Jurkat, Clone E6-1 (cell line): ENCODE results near the gene ALG9.

Experiments used
- DNase-seq: peaks from one replicate; pipeline ENCODE4 v3.0.0-alpha.2; 2011; ENCODE audit warnings: low read depth, low spot score
- H3K4me3 ChIP-seq: 2 replicates; pipeline ENCODE4 v1.5.1; 2011; ENCODE audit warnings: mild to moderate bottlenecking, low read length, control low read depth, moderate library complexity

ALG9 gene

DNA sequence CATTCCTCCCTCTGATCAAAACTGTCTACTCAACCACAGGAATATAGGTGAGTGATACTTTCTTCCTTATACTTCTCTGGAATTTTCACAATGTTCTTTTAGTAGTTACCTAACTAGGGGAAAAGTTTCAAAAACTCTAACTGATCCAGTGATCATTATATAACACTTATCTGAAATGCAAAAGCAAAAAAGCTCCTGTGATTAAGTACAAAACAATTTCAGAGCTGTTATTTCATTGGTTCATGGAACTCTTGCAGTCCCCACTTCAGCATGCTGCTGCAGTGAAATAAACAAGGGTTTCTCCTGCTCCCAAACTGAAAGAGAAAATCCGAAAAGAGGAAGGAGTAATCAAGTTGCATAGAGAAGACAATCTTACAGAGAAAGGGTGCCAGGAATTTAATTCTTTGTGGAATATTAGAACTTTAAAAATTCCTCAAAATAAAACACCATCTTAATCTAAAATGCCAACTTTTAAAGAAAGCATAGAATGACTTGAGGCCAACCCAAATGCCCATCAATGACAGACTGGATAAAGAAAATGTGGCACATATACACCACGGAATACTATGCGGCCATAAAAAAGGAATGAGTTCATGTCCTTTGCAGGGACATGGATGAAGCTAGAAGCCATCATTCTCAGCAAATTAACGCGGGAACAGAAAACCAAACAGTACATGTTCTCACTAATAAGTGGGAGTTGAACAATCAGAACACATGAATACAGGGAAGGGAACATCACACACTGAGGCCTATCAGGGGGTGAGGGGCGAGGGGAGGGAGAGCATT, 125.5 kb downstream of the ALG9 start:
- no peak for DNase-seq
- H3K4me3 ChIP-seq: no peak overlapping the region

DNA sequence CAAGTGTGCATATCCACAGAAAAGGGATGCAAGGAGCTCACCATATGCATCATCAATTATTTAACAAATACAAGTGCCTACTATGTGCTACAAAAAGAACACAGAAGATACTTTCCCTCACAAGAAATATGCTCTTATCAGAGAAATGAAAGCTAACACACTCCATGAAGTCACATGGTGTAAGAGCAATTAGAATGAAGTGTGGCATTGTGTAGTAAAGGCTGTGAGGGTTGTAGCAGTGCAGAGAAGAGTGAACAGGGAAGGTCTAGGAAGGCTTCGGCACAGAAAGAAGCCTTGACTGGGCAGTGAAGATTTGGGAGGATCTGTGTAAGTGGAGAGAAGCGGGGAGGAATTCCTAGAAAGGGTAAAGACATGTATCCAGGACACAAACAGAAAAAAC, 127.7 kb downstream of the ALG9 start:
- no peak for DNase-seq
- no peak overlapping the region for H3K4me3 ChIP-seq

DNA sequence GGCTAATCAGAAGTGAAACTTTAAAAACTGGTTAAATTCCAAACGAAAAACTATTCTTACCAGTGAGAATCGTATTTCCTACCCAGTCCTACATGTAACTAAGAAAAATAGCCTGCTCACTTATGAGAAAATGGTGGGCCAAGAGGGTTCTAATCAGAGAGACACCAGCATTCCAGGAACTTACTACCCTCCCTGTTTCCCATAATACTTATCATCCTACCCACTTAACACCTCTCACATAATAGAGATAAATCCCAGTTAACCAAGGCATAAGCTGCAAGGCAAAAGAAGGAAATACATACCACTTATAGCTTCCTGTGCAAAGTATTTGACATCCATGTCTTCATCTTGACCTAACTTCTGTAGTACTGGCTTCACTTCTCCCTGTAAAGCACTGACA, 129.6 kb downstream of the ALG9 start:
- no peak for DNase-seq

DNA sequence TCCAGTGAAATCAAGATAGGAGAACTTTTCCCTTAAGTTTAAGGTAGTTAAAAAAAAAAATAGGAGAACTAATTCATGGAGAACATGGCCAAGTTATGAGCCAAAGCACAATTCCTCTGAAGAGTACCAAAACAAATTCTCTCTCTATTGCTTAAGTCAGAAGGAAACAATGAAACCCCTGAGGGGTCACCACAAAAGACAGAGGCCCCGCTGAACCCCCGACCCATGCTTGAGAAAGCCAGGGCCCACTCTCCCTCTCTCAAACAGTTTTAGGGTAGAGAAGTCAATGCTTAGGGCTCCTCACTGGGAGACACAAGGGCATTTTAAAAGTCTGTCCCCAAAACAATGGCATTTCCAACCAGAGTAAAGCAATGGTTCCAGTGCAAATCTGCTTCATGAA, 132.1 kb downstream of the ALG9 start:
- no peak for DNase-seq

More for the DNA sequence above, 129.6 kb downstream of the ALG9 start:
- H3K4me3 ChIP-seq: no peak overlapping the region

DNA sequence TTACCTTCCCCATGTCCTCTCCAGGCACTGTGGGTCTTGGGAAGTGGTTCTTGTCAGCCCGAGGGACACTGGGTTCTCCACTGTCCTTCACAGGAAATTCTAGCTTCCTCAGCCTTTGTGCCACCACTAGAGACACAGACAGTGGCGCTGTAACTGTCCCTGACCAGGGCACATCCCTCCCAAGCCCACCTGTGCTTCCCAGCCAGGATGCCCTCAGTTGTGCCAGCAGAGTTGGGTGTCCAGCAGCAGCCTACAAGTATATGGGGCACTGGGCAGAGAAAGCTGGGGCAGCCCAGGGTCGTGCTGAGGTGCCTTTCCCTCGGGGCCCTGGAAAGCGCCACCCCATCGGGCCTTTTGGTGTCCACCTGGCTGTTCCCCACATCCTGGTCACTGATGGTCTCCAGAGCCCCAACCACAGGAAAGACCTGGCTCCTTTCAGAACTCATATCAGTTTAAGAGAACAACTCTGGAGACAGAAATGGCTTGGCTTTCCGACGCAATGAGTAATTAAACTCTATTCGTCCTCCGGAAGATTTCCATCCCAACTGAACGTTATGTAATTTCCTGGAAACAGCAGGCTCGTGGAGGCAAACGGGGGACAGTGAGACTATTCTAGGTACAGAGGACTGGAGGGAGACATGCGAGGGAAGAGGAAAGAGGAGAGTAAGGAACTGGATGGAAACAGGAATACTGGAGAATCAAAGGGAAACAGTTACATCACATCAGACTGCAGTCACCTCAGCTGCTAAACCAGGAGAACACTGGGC, 133.8 kb downstream of the ALG9 start:
- no peak for DNase-seq

More for the DNA sequence above, 132.1 kb downstream of the ALG9 start:
- H3K4me3 ChIP-seq: no peak overlapping the region

DNA sequence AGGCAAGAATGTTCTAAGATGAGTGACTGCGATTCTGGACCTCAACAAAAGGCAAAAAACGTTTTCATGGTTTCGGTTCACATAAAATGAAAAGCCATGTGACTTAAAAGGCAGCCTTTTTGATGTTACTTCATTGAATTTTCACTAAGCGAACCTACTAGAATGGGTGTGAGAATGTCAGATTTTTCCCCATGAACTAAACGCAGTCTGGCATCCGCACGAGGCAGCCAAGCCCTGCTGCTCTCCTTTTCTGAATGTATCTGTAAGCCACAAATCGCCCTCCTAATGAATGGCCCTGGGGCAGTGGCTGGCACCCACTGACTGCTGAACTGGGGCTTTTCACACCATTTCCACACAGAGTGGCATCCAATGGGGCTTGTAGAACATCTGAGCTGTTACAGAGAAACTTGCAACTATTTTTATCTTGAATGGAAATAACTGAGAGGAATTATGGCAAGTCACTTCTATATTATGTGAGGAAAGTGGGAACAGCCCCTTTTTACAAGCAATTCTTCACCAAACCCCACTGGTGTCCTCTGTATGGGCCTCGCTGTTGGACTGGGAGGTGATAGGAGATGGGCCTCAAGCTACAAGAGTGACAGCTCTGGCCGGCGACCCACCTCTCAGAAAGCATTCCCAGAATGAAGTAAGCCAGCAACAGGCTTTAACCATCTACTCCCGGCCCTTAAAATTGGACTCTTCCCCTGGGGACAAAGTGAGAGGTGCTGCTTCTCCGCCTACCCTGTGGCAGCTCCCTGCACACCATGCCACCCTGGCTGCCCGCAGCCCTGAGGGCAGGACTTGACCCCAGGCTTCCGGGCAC, 134.5 kb downstream of the ALG9 start:
- DNase-seq: no peak

More for the DNA sequence above, 133.8 kb downstream of the ALG9 start:
- no peak overlapping the region for H3K4me3 ChIP-seq

More for the DNA sequence above, 134.5 kb downstream of the ALG9 start:
- no peak overlapping the region for H3K4me3 ChIP-seq
